HG03439 (cell line): Measurements from ENCODE around the gene LCE5A.
"Not testable (repeated sequence)": the region's sequence is repeated elsewhere in the genome, so short reads cannot be mapped to it uniquely, and the experiment has no call there.

Experiments
- ATAC-seq: cut with Tn5 transposase; IDR thresholded peaks from one replicate; pipeline ENCODE4 v1.9.1; 2021; ENCODE audit warnings: mild to moderate bottlenecking, moderate library complexity; ENCODE audit not compliant: unreplicated experiment

The LCE5A gene

DNA sequence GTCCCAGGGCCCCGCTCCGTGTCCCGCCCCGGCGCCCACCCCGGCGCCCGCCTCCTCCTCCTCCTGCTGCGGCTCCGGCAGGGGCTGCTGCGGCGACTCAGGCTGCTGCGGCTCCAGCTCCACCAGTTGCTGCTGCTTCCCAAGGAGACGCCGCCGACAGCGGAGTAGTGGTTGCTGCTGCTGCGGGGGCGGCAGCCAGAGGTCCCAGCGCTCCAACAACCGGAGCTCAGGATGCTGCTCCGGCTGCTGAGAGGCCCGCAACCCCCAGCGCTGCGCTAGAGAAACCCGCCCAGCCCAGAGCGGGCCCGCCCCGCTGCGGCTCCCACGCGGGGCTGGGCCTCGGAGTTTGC lies 4.8 kb downstream of the LCE5A start:
- no peak for ATAC-seq

DNA sequence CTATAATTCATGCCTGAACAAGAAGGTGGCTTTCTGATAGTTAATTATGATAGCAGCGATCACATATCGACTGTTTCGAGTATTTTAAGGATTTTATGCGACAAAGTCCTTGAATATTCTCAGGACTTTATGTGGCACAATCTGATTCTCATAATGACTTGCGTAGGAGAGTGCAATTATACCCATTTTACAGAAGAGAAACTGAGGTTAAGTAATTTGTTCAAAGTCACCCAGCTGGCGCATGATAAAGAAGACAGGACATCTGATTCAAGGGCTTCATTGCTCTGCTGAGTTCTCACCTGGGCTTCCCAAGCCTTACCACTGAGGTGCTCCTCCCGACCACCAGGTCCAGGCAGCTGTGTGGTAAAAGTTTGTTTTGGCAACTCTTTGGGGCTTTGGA lies 5.5 kb downstream of the LCE5A start:
- no peak for ATAC-seq

DNA sequence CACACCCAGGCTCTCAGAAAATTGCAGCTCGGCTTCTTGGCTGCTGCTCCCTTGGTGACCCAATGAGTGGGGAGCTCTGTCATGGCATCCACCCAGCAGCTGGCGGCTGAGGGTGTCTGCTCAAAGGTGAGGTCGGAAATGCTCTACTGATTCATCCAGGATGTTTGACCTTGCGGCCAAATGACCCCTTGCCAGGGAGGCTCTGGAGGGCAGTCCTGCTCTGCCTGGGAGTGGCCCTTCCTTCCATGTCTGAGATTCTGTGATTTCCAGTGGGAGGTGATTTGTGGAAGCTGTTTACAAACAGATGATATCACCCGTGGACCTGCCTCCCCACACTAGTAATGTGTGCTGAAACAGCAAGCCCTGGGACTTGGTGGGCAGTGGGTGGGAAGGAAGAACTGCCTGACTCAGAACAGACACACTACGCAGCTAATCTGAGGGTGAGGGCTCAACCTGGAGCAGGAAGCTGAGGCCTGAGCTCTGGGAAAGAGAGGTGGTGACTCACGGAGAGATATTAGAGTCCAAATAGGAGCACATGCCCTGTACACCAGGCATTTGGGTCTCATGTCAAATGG lies 6.7 kb downstream of the LCE5A start:
- ATAC-seq, result no peak

DNA sequence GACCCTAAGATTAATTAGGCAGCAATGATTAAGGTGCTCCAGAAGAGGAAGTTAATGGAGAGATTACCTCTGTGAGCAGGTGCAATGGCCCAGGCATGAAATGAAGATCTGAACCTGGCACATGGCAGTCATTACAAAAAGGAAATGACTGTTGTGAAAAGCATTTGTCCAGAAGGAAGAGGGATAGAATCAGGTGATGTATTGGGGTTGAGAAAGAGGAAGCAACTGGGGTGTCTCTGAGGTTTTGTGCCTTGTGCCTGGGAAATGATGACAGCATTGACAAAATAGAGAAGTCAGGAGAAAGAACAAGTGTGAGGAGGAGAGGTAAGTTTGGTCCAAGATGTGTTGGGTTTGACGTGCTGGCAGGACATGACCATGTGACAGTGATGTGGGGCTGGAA lies 9.2 kb downstream of the LCE5A start:
- ATAC-seq, result no peak

DNA sequence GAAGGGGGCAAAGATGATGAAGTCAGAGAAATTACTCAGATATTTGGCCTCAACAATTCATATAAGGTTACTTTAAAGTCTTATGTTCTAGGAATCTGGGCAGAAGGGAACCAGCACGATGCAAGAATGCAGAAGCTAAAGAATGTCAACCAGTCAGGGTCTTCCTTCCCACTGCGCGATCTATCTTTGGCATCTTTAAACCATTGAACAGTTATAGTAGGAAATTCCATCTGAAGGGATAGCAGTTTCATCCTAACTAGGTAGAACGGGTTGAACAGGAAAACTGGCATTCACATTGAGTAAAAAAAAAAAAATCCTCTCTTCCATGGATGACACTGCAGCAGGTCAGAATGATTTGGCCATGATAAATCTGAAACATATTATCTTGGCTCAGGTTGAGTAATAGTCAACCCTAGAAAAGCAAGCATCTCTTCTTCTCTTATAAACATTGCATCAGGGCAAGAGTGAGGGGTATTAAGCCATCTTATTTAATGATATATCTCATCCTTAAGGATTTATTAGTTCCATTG lies 10.0 kb downstream of the LCE5A start:
- ATAC-seq, result no peak

DNA sequence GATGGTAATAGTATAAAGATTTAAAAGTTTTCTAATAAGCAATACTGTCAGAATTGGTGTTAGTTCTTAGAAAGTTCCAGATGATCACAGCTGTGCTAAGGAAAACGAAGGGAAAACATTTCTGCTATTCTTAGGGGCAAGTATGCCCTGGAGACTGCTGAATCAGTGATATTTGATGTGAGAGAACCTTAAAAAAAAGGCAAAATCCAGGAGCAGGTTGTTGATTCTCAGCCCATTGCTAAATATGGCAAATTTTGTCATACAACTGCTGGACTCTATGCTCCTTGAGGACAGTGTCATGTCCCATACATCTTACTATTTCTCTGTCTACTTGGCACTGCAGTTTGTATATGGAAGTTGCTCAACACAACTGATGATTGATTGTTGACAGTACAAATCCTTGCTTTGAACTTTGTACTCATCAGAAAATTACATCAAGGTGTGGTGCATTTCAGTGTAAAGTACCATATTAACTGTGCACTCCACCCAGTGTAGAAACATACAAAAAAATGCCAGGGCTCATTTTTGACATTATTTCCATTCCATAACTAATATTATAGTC lies 14.6 kb downstream of the LCE5A start:
- ATAC-seq, result no peak

DNA sequence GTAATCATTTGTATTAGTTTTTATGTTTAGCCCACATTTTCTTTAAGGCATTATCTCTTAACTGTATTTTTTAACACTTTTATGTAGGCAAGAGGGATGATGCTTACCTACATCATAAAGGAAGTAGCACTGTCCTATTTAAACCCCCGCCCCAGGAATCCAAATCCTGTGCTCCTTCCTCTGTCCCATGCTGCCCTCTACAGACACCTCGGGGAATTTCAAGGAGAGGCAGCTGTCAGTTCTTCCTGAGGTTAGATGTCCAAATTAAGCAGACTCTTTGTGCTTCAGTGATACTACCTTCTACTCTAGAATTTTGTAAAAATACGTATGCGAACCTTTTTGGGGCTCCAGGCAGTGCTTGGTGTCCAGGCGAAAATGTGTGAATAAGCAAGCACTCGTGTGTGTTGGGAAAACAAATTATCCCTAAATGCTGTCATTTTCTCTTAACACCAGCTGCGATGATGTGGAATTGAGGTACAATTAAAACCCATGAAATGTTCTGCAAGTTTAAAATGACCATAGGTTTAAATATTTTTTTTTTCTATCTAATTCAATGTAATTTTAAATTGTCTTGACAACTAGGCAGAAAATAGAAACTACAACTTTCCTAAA lies 22.8 kb downstream of the LCE5A start:
- ATAC-seq, result no peak

DNA sequence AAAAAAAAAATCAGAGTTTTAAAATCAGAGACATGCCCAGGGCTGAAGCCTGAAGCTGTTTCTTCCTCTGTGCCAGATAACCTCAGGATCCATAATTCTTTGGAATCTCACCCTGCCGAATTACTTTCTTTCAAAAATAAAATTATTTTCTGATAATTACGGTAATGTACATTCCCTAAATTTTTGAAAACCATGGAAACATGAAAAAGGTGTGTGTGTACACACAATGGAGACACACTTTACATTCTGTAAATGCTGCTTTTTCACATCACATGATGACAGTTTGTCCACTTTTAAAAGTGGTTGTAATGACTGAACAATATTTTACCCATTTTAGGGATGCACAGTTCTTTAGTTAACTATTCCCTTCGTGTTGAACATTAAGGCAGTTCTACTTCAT lies 25.2 kb downstream of the LCE5A start:
- ATAC-seq, result no peak

DNA sequence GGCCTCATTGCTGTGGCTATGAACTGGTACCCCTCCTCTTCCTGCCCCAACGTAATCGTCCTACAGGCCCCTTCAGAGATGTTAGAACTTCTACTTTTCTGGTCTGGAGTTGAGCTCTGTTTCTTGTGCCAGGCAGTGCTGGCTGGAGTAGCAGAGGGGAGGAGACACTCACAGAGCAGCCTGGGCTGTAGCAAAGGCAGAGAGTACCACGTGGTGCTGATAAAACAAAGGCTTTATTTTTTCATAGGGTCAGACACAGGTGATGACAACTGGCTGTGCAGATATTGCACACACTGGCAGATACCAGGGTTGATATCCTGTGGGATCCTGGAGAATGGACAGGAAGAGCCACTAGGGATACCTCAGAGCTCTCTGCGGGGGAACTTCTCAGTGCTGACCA lies 26.9 kb downstream of the LCE5A start:
- ATAC-seq, result no peak

DNA sequence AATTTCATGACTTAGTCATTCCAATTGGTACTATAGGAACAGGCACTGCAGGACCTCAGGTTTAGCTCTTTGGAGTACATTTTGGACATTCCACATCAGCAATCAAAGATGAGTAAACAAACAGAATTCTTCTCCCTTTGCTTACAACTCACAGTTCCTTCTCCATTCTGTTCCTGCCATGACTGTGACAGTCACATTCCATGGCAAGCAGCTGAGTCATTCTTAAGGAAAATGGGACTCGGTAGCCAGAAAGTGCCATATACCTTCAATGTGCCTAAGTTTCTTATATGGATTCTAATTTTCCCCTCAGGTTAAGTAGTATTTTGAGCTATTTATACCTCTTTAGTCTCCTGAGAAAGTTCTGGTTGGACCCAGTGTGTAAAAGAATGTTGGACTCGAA lies 29.3 kb downstream of the LCE5A start:
- no peak for ATAC-seq

DNA sequence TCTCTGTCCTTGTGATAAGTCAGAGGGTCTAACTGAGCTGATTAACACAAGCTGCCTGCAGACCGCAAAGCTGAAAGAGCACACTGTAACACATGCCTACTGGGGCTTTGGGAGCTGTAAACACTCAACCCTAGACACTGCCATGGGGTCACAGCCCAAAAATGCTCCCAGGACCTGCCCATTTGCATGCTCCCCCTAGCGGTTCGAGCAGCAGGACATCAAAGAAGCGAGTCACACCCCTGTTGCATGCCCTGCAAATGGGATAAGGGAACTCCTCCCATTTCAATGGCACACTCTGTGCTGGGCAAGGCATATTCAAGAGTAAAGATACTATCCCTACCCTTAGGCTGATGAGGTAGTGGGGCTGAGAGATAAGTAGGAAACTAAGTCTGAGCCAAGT lies 33.2 kb downstream of the LCE5A start:
- no peak for ATAC-seq

DNA sequence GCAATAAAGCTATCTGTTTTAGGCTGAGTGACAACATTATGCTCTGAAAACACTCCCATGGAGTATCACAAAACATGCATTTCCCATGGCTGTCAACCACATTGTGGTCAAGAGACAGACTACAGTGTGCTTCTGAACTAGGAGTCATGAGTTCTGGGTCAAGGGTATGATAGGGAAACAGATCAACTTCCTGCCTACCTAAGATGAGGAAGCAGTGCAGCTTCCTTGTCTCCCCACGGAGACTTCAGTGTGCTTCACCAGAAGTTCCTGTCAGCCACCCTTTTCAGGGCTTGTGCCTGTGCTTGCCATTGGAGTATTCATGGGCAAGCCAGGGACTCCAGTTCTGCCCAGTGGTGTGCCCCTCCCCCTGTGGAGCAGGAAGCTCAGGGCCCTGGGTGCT lies 36.1 kb downstream of the LCE5A start:
- no peak for ATAC-seq

DNA sequence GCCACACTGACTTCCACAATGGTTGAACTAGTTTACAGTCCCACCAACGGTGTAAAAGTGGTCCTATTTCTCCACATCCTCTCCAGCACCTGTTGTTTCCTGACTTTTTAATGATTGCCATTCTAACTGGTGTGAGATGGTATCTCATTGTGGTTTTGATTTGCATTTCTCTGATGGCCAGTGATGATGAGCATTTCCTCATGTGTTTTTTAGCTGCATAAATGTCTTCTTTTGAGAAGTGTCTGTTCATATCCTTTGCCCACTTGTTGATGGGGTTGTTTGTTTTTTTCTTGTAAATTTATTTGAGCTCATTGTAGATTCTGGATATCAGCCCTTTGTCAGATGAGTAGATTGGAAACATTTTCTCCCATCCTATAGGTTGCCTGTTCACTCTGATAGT lies 37.8 kb downstream of the LCE5A start:
- not testable (repeated sequence) for ATAC-seq
